GM20431 (cell line): ENCODE measurements around the gene CCL1.

Experiments used
- in situ Hi-C: fragments of 300-500 bp; cut with MseI, MboI; formaldehyde crosslinking; loops from one replicate; pipeline ENCODE4 v1.15.0; 2020; ENCODE audit warnings: low sequenced_read_pairs; ENCODE audit not compliant: unreplicated experiment

The CCL1 gene

DNA sequence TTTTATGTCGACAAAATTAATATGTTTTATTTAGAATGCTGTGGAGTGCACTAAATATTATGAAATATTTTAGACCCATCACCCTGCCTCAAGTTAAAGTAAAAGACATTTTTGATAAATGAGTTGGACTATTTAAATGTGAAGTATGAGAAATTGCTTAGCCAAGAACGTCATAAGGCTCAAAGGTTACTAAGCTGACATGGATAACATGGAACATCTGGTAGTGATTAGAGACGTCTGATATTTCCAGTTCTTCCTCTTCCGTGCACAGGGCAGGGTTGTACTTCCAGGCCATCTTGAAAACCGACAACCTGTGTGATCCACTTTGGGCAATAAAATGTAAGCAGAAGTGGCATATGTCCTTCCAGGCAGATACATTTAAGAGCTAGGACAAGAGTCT is 51.0 kb downstream of the CCL1 start:
- in situ Hi-C loops, result no loop called here

DNA sequence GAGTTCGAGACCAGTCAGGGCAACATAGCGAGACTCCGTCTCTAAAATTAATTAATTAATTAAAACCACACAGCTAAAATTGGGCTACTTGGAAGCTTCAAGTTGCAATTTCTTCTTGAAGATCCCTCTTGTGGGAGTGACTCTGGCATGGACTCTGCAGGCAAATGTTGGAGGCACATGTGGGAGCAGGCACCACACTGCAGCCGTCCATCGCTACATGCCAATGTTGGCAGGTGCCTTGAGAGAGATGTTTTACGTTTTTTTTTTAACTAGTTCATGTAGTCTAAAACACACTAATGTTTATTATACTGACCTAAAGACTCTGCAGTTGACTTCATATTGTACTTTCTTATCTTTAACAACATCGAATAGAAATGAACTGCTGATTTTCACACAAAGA is 51.7 kb downstream of the CCL1 start:
- in situ Hi-C loops, result no loop called here
